ENCODE results near the gene NYAP1.
"Not testable (repeated sequence)": the region's sequence is repeated elsewhere in the genome, so short reads cannot be mapped to it uniquely, and the experiment has no call there.

NYAP1 gene

GRCh38 chr7:100449190-100449795, 34.4 kb upstream of the NYAP1 start:
- no peak for TF ChIP-seq CTCF (IDR thresholded peaks at IDR 0.05; ENCODE audit: insufficient read depth, low read length, missing control alignments)
- ChIA-PET POLR2A (interaction anchor here (1.3 kb wide), 1 partner anchor 20 kb away, joined by 5 read pairs; the partner anchor contains the start of gene MEPCE), CTCF (interaction anchor here (1.0 to 3.6 kb wide), 8 partner anchors 9 to 114 kb away, joined by 4 to 21 read pairs (median 11); no protein-coding TSS in a partner anchor)
- H3K4me3 ChIP-seq (ENCODE audit: low read depth, low read length): no peak overlapping the region
- DNase-seq (ENCODE audit: low read depth, low spot score): no peak

GRCh38 chr7:100452513-100452912, 31.2 kb upstream of the NYAP1 start:
- CTCF ChIA-PET: interaction anchor here (1.0 to 3.6 kb wide), 3 partner anchors 8 to 16 kb away, joined by 3 to 15 read pairs (median 4); partner anchors contain the start of gene SPACDR

GRCh38 chr7:100453854-100454253, 29.9 kb upstream of the NYAP1 start:
- POLR2A ChIA-PET: not testable (repeated sequence)

More at GRCh38 chr7:100452513-100452912, 31.2 kb upstream of the NYAP1 start:
- H3K4me3 ChIP-seq (ENCODE audit: low read depth, low read length): no peak overlapping the region
- POLR2A ChIA-PET: no interaction called here
- no peak for TF ChIP-seq CTCF (IDR thresholded peaks at IDR 0.05; ENCODE audit: insufficient read depth, low read length, missing control alignments)
- no peak for DNase-seq (ENCODE audit: low read depth, low spot score)

GRCh38 chr7:100455206-100455605, 28.5 kb upstream of the NYAP1 start:
- ChIA-PET CTCF (interaction anchor here (1.2 to 4.1 kb wide), 11 partner anchors 9 to 237 kb away, joined by 3 to 28 read pairs (median 9); partner anchors contain the start of gene SPACDR), POLR2A (interaction anchor here (1.5 kb wide), 1 partner anchor 26 kb away, joined by 9 read pairs; the partner anchor contains the start of gene MEPCE)
- TF ChIP-seq CTCF (IDR thresholded peaks at IDR 0.05; ENCODE audit: insufficient read depth, low read length, missing control alignments): no peak
- no peak for DNase-seq (ENCODE audit: low read depth, low spot score)
- H3K4me3 ChIP-seq (ENCODE audit: low read depth, low read length): no peak overlapping the region

More at GRCh38 chr7:100453854-100454253, 29.9 kb upstream of the NYAP1 start:
- not testable (repeated sequence) for DNase-seq (ENCODE audit: low read depth, low spot score); H3K4me3 ChIP-seq (ENCODE audit: low read depth, low read length)
- CTCF ChIA-PET: interaction anchor here (0.9 to 4.1 kb wide), 8 partner anchors 9 to 135 kb away, joined by 3 to 28 read pairs (median 4); partner anchors contain the start of gene SPACDR

GRCh38 chr7:100456562-100456961, 27.2 kb upstream of the NYAP1 start:
- ChIA-PET POLR2A (interaction anchor here (2.1 kb wide), 1 partner anchor 9 kb away, joined by 4 read pairs; no protein-coding TSS in a partner anchor), CTCF (interaction anchor here (0.8 to 4.1 kb wide), 6 partner anchors 8 to 107 kb away, joined by 3 to 28 read pairs (median 8); partner anchors contain the start of gene SPACDR)
- no peak for DNase-seq (ENCODE audit: low read depth, low spot score)
- H3K4me3 ChIP-seq (ENCODE audit: low read depth, low read length): no peak overlapping the region
- no peak for TF ChIP-seq CTCF (IDR thresholded peaks at IDR 0.05; ENCODE audit: insufficient read depth, low read length, missing control alignments)

GRCh38 chr7:100457033-100457432, 26.7 kb upstream of the NYAP1 start:
- POLR2A ChIA-PET: interaction anchor here (2.1 kb wide), 1 partner anchor 9 kb away, joined by 4 read pairs; no protein-coding TSS in a partner anchor
- no peak for TF ChIP-seq CTCF (IDR thresholded peaks at IDR 0.05; ENCODE audit: insufficient read depth, low read length, missing control alignments)
- CTCF ChIA-PET: interaction anchor here (0.8 to 4.1 kb wide), 3 partner anchors 8 to 103 kb away, joined by 3 to 28 read pairs (median 3); partner anchors contain the start of gene SPACDR
- DNase-seq (ENCODE audit: low read depth, low spot score): no peak
- no peak overlapping the region for H3K4me3 ChIP-seq (ENCODE audit: low read depth, low read length)
